ENCODE data around the gene KCNJ15. TPM values are rescaled to one million over a fixed set of nuclear protein-coding genes. Genes with fewer than 3 reads are reported as not detected.

Gene KCNJ15
- total and polyA plus RNA-seq, 9 donors, result 0.20 to 1.1 (median 0.35) TPM; not detected in 1

DNA sequence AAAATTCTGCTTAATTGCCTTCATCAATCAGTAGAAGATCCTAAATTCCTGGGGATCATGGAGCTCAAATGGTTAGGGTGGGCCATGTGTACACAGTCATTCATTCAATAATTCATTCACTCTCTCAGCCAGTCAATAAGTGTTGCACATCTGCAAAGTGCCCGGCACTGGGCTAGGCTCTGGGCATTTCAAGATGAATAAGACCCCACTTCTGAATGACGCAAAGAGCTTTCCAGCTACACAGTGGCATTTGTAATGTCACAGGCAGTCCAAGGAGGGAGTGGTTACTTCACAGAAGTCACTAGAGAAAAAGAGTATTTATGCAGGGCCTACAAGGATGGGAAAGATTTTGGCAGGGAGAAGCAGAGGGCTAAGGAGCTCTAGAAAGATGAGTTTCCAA lies 93.2 kb downstream of the KCNJ15 start:
- Histone ChIP-seq H3K4me3 (no peak overlapping the region), H3K9me3 (no peaks in the 10 kb centered on the region), H3K27me3 (no peaks in the 10 kb centered on the region), H3K36me3 (no peaks in the 10 kb centered on the region), H3K27ac (no peak overlapping the region), H3K4me1 (ENCODE audit: insufficient read depth) (no peaks in the 10 kb centered on the region)
- WGBS, 3 donors, result 94 to 96% (median 95%) methylated on average over 2 of the region's 2 CpGs
- TF ChIP-seq, protein P1, sequence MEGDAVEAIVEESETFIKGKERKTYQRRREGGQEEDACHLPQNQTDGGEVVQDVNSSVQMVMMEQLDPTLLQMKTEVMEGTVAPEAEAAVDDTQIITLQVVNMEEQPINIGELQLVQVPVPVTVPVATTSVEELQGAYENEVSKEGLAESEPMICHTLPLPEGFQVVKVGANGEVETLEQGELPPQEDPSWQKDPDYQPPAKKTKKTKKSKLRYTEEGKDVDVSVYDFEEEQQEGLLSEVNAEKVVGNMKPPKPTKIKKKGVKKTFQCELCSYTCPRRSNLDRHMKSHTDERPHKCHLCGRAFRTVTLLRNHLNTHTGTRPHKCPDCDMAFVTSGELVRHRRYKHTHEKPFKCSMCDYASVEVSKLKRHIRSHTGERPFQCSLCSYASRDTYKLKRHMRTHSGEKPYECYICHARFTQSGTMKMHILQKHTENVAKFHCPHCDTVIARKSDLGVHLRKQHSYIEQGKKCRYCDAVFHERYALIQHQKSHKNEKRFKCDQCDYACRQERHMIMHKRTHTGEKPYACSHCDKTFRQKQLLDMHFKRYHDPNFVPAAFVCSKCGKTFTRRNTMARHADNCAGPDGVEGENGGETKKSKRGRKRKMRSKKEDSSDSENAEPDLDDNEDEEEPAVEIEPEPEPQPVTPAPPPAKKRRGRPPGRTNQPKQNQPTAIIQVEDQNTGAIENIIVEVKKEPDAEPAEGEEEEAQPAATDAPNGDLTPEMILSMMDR (IDR thresholded peaks at IDR 0.05), result no peak
- TF ChIP-seq POLR2A (IDR thresholded peaks at IDR 0.05) (no peak), EP300 (IDR thresholded peaks at IDR 0.05) (no peak)
- intact Hi-C loops (cut with DNase I), result loop anchor here (5.0 to 10.0 kb wide), 5 partner anchors 123 to 675 kb away; no protein-coding TSS in a partner anchor
- no peak for DNase-seq

DNA sequence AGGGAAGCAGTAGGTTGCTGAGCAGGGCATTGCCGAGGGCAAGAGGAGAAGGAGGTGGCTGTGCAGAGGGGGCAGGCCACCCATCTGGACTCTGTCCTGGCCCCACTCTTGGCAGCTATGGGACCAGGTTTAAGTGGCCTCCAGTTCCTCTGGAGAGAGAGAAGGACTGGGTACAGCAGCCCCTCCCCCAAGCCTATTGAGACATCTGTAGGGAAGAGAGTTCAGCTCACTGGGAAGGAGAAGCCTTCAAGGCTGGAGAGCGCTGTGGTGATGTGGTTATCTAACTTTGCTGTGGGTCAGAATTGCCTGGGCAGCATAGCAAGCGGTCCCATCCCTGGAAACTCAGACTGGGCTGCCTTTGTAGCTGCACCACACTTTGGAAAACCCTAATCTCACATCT lies 93.9 kb downstream of the KCNJ15 start:
- 89 to 96% (median 89%) methylated on average over 3 of the region's 3 CpGs for WGBS, 3 donors
- no peak for DNase-seq
- H3K9me3 ChIP-seq, result no peaks in the 10 kb centered on the region
- intact Hi-C loops (cut with DNase I), result loop anchor here (5.0 to 10.0 kb wide), 5 partner anchors 123 to 676 kb away; no protein-coding TSS in a partner anchor
- no peaks in the 10 kb centered on the region for H3K36me3 ChIP-seq
- no peak overlapping the region for H3K27ac ChIP-seq
- H3K4me3 ChIP-seq, result no peak overlapping the region
- H3K4me1 ChIP-seq (ENCODE audit: insufficient read depth), result no peaks in the 10 kb centered on the region
- H3K27me3 ChIP-seq, result no peaks in the 10 kb centered on the region
- TF ChIP-seq EP300 (IDR thresholded peaks at IDR 0.05) (no peak), POLR2A (IDR thresholded peaks at IDR 0.05) (no peak)
- TF ChIP-seq, protein P1 (IDR thresholded peaks at IDR 0.05), result no peak

DNA sequence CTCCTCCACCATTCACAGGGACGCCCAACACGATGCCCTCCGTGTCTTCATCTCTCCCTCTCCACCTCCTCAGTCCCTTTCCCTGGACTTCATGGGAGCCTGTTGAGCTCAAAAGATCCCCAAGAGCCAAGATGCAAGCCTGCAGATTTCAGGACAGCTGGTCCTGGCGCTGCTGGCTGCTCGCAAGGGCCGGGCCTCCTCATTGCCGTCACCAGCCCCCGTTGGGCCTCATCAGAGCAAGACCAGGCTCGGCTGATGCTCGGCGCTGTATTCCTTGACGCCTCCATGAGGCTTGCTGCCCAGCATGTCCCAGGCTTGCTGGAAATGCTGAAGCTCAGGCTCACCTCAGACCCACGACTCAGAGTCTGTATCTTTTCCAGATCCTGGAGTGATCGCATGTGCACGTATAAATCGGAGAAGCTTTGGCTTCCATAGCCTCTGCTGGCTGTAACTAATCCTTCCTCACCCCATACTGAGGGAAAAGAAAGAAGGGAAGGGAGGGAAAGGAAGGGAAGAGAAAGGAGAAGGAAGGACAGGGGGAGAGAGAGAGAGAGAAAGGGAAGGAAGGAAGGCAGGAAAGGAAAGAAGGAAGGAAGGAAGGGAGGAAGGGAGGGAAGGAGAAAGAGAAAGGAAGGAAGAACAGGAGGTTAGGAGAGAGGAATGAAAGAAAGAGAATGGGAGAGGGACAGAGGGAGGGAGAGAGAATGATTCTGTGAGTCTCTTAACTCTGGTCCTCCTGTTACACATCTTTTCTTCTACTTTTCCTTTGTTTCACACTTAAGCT lies 94.6 kb downstream of the KCNJ15 start:
- no peak overlapping the region for H3K4me3 ChIP-seq
- H3K27me3 ChIP-seq, result no peaks in the 10 kb centered on the region
- H3K4me1 ChIP-seq (ENCODE audit: insufficient read depth), result no peaks in the 10 kb centered on the region
- DNase-seq, result no peak
- 81 to 92% (median 91%) methylated on average over 16 of the region's 16 CpGs for WGBS, 3 donors
- TF ChIP-seq POLR2A (IDR thresholded peaks at IDR 0.05) (no peak), EP300 (IDR thresholded peaks at IDR 0.05) (no peak)
- TF ChIP-seq, protein P1 (IDR thresholded peaks at IDR 0.05), result no peak
- intact Hi-C loops (cut with DNase I), result loop anchor here (5.0 to 10.0 kb wide), 5 partner anchors 124 to 677 kb away; no protein-coding TSS in a partner anchor
- no peaks in the 10 kb centered on the region for H3K9me3 ChIP-seq
- no peak overlapping the region for H3K27ac ChIP-seq
- H3K36me3 ChIP-seq, result no peaks in the 10 kb centered on the region

DNA sequence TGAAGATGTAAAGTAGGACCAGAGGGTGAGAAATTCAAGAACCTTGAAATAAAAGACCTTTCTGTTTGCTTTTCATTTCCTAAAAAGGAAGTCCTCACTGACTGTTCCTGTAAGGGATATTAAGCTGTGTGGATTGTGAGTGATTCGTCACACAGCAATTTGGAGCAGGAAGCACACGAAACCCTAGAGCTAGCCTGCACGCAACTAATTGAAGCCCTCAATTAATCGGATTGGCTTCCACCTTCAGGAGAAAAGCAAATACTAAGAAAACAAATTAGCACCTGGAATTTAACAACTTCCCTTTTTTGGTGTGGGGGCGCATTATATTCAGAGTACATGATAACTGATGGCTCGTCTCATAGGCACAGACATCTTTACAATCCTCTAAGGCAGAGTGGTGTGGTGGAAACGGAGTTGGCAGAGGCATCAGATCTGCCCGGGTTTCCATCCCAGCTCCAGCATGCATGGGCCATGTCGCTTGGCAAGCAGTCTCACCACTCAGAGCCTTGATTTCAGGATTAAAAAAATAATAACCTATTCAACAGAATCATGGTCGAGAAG lies 95.2 kb downstream of the KCNJ15 start:
- TF ChIP-seq EP300 (IDR thresholded peaks at IDR 0.05), result no peak
- TF ChIP-seq POLR2A (IDR thresholded peaks at IDR 0.05), result no peak
- TF ChIP-seq, protein P1 (IDR thresholded peaks at IDR 0.05), result no peak
- H3K9me3 ChIP-seq, result no peaks in the 10 kb centered on the region
- intact Hi-C loops (cut with DNase I), result loop anchor here (5.0 to 10.0 kb wide), 5 partner anchors 125 to 677 kb away; no protein-coding TSS in a partner anchor
- no peak overlapping the region for H3K27ac ChIP-seq
- no peaks in the 10 kb centered on the region for H3K4me1 ChIP-seq (ENCODE audit: insufficient read depth)
- H3K36me3 ChIP-seq, result no peaks in the 10 kb centered on the region
- 54 to 67% (median 66%) methylated on average over 10 of the region's 10 CpGs for WGBS, 3 donors
- H3K27me3 ChIP-seq, result no peaks in the 10 kb centered on the region
- H3K4me3 ChIP-seq, result no peak overlapping the region
- DNase-seq, result no peak

Data from ovary (tissue), 9 donors.